GM19328 (cell line): ENCODE results near the gene SOWAHA.

Source experiments
- ATAC-seq: cut with Tn5 transposase; IDR thresholded peaks from one replicate; pipeline ENCODE4 v1.9.1; 2021; ENCODE audit warnings: mild to moderate bottlenecking, moderate library complexity; ENCODE audit not compliant: unreplicated experiment

Gene SOWAHA

GRCh38 chr5:132825033-132825833, 12.1 kb downstream of the SOWAHA start:
- no peak for ATAC-seq

GRCh38 chr5:132825834-132826391, 12.8 kb downstream of the SOWAHA start:
- ATAC-seq = no peak

- ATAC-seq = no peak
These were observed 13.5 kb downstream of the SOWAHA start for GRCh38 chr5:132826424-132827082.

GRCh38 chr5:132827943-132828673, 15.0 kb downstream of the SOWAHA start:
- no peak for ATAC-seq

GRCh38 chr5:132828846-132829494, 15.9 kb downstream of the SOWAHA start:
- ATAC-seq = no peak

GRCh38 chr5:132829742-132830435, 16.8 kb downstream of the SOWAHA start:
- ATAC-seq = peak; percentile 79

- ATAC-seq = peak; percentile 54
These were observed 17.5 kb downstream of the SOWAHA start, which contains the start of gene SHROOM1 for GRCh38 chr5:132830436-132831094. Gene SHROOM1 (minus strand): TSS chr5:132830647. CDS start chr5:132826140, 4,507 bp downstream.

- ATAC-seq = no peak
These were observed 18.2 kb downstream of the SOWAHA start for GRCh38 chr5:132831095-132831860.

GRCh38 chr5:132832612-132833011, 19.5 kb downstream of the SOWAHA start:
- no peak for ATAC-seq

GRCh38 chr5:132834057-132834456, 21.0 kb downstream of the SOWAHA start:
- ATAC-seq = no peak

GRCh38 chr5:132836852-132837251, 23.8 kb downstream of the SOWAHA start:
- no peak for ATAC-seq

- no peak for ATAC-seq
These were observed 24.8 kb downstream of the SOWAHA start for GRCh38 chr5:132837868-132838267.

- no peak for ATAC-seq
These were observed 25.6 kb downstream of the SOWAHA start for GRCh38 chr5:132838516-132839282.

GRCh38 chr5:132839426-132840301, 26.6 kb downstream of the SOWAHA start:
- ATAC-seq = no peak

GRCh38 chr5:132840313-132840712, 27.2 kb downstream of the SOWAHA start:
- no peak for ATAC-seq

- ATAC-seq = no peak
These were observed 27.8 kb downstream of the SOWAHA start for GRCh38 chr5:132840896-132841295.

GRCh38 chr5:132841305-132841704, 28.2 kb downstream of the SOWAHA start:
- no peak for ATAC-seq
